ENCODE results near the gene FGF11.

FGF11 gene

DNA sequence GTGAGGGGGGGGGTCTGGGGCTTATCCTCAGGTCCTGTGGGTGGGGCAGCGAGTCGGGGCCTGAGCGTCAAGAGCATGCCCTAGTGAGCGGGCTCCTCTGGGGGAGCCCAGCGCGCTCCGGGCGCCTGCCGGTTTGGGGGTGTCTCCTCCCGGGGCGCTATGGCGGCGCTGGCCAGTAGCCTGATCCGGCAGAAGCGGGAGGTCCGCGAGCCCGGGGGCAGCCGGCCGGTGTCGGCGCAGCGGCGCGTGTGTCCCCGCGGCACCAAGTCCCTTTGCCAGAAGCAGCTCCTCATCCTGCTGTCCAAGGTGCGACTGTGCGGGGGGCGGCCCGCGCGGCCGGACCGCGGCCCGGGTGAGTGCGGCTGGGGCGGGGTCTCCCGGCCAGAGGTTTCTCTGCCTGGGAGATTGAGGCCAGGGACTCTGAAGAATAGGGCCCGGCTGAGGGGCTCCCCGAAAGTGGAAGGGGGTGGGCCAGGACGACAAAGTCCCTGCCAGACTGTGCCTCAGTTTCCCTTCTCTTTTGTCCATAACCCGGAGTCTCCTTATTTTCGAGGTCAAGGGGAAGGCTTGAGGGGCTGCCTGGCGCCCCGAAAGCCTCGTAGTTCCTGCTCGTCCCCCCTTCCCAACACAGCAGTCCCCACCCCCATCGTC, at the start of gene FGF11:
FGF11 (plus strand) TSS at position 51 of the 651 bp plus-strand sequence; CDS start at position 160, 109 bp downstream.
- no peak for DNase-seq

- DNase-seq: no peak
These were observed 49.1 kb upstream of the FGF11 start for GRCh38 chr17:7389924-7390910.

GRCh38 chr17:7391307-7391706, 48.0 kb upstream of the FGF11 start:
- DNase-seq: no peak

DNA sequence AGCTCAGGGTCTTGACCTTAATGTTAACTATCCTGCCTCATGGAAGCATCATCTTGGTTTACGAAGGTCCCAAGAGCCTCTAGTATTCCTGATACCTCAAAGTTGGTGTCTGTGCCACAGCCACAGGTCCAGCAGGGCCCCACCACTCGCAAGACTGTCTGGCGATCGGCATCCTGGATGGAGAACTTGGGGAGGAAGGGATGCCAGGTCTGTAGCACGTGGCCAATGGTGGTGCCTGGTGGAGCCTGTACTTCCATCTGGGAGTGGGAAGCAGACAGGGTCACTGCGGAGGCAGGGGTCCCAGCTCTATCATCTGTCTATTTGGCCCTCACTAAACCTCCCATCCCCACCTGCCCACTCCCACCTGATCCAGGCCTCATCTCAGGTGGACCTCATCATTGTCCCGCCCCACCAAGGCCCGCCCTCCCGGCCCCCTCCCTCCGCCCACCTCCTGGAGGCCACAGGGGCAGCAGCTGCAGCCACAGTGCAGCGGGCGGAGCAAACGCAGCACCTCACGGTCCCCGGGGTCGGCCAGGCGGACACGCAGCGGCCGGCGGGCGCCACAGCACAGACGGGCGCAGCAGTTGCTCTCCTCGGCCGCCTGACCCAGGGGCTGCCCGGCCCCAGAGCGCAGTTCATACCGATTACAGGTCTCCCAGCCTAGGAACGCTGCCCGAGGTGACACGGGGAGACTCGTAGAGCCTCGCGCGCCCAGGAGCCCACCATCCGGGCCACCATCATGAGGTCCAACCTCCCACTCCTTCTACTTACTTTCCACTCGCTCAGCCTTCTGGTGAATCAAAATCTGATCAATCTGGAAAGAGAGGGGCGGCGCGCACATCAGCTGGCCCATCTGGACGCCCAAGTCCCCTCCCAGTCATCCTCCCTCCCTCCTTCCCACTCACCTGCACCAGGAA, 46.4 kb upstream of the FGF11 start:
- DNase-seq: no peak

GRCh38 chr17:7393613-7394451, 45.5 kb upstream of the FGF11 start:
- peak; percentile 45 for DNase-seq

DNA sequence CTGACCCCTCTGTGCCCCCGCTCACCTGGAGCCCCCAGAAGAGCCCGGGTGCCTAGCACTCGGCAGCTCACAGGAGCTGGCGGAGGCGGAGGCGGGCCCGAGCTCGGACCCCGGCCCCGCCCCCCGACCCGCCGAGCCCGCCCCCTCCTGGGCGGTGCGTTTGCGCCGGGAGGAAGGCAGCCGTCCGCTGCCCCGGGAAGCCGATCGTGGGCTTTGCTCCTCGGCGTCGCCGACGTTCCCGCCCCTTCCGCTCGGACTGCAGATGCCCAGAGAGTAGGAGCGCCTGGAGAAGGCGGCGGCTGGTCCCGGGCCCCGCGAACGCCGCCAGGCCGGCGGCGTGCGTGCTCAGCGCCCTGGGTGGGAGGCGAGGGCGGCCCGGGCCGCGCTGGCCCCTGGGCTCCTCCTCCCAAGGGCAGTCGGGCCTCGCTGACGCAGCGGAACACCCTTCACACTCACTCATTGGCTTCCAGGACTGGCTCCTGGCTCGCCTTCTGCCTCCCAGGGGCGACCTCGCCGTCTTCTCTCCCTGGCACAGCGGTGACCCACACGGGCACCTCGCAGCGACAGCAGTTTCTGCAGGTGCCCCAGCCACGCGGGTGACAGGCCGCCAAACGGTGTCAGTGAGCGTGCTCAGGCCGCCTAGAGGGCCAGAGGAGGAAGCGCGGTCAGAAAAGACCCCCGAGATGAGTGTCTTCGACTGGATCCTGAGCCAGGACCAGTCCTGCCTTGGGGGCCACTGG, 44.7 kb upstream of the FGF11 start, which contains the start of gene PLSCR3:
PLSCR3 (minus strand) TSS at position 74 of the 740 bp plus-strand sequence. CDS start 415 bp downstream, outside the sequence.
- peak; percentile 91 for DNase-seq

- DNase-seq: no peak
These were observed 43.2 kb upstream of the FGF11 start for GRCh38 chr17:7396147-7396546.

- no peak for DNase-seq
These were observed 40.7 kb upstream of the FGF11 start for GRCh38 chr17:7398612-7399011.

DNA sequence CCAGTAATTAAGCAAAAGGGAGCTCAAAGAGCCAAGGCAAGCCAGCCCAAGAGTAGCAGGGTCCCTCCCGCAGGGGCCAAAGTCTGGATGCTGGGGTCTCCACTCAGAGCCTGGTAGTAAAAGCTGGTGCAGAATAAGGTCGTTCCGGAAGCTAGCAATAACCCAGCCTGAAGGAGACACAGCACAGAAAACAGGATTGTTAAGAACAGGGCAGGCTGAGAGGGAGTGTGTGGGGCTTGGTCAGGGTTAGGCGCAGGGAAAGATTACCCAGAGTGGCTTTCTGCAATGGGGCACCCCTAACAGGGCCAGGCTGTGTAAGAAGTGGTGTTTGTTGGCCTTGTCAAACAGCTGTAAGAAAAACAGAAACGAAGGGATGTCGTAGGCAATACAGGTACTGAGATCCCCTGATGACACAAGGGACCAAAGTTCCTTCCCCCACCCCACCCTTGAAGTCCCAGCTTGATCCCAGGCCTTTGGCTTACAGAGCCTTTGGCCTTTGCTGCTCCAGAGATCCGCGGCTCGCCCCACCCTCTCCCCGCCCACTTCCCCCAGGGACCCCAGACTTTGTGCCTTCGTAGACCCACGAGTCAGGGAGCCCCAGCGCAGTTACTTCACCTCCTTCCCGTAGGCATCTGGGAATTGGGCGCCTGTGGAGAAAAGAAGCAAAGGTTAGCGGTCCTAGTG, 36.1 kb upstream of the FGF11 start:
- peak; percentile 12 for DNase-seq

DNA sequence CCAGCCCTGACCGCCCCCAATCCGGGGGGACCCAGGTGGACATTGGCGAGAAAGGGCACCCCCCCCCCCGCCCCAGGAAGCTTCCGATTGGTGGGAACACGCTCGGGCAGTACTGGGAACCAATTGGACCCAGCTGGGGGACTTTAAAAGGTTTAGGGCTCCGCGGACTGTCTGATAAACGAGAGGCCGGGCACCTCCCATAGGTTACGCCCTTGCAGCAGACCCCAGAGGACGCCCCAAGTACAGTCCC, 35.7 kb upstream of the FGF11 start:
- DNase-seq: no peak

GRCh38 chr17:7403977-7404736, 35.2 kb upstream of the FGF11 start, which contains the start of gene TMEM256:
TSS of gene TMEM256 (minus strand) at chr17:7404097. CDS start at chr17:7404084, 13 bp downstream.
- DNase-seq: peak; percentile 98

- DNase-seq: no peak
These were observed 34.5 kb upstream of the FGF11 start for GRCh38 chr17:7404737-7405349.

DNA sequence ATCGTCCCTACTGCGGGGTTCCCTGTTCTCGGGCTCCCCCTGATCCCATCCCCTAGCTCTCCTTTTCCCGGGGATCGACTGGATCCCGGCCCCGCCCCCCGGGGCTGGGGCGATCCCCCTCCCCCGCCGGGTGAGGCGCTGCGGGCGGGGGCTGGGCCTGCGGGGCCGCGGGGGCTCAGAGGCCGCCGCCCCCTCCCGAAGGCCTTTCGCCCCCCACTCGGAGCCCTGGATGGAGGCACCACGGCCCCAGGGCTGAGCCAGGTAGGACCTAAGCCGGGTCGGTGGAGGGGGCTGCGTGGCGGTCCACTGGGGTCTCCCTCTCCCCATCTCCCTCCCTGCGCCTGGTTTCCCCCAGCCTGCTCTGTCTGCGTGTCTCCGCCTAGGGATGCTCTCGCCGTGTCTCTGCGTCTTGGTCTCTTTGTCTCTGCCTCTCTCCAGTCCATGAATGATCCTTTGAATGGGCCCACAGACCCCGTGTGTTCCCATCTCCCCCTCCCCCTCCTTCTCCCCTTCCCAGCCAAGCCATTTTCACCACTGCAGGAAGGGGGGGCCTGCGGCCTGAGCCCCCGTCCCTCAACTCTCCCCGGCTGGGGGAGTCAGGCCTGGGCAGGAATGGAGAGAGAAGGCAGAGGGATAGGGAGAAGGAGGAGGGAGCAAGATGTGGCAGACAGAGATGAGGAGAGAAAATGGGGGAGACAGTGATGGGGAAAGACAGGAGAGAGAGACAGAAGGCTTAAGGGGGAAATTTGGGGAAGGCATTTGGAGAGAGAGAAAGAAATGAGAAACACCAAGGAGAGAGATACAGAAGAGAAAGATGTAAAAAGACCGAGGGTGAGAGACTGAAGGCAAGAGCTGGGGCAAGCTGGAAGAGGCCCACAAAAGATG, 33.7 kb upstream of the FGF11 start:
- DNase-seq: no peak

DNA sequence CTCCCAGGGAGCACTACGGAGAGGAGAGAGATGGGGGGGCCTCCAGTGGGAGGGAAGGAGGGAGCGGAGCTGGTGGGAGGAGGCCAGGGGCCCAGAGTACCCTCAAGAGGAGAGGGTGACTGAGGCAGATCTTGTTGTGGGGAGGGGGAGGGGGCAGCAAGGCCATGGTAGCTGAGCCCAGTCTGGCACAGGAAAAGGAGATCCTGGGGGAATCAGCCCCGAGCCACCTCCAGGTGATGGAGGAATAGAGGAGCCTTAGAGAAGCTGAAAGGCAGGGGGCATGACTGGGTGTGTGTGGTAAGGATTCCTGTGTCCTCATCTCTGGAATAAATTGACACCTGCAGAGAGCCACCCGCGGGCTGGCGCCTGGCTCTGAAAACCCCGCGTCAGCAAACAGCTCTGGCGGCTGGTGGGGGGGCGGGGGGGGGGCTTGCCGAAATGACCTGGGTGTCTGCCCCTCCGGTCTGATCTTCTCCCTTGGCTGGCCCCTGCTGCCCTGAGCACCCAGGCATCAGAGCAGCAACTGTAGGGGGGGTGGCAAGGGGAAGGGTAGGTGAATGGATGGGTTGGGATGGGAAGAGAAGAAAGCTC, 33.0 kb upstream of the FGF11 start:
- no peak for DNase-seq

DNA sequence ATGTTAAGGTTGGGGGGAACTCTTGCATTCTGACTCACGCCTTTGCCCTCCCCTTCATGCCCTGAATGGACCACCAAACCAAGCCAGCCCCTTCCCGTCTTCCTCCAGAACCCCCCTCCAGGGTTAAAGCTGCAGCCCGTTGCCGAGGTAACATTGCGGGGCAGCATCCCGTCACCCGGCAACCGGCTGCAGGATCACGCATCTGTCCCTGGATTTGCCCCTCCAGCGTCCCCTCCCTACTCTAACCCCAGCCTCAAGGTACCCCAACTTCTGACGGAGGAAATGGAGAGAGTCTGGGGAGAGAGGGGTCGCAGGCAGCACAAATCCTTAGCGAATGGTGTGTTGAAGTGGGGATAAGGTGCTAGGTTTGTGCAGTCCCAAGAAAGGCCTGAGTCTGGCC, 32.2 kb upstream of the FGF11 start:
- DNase-seq: no peak

DNA sequence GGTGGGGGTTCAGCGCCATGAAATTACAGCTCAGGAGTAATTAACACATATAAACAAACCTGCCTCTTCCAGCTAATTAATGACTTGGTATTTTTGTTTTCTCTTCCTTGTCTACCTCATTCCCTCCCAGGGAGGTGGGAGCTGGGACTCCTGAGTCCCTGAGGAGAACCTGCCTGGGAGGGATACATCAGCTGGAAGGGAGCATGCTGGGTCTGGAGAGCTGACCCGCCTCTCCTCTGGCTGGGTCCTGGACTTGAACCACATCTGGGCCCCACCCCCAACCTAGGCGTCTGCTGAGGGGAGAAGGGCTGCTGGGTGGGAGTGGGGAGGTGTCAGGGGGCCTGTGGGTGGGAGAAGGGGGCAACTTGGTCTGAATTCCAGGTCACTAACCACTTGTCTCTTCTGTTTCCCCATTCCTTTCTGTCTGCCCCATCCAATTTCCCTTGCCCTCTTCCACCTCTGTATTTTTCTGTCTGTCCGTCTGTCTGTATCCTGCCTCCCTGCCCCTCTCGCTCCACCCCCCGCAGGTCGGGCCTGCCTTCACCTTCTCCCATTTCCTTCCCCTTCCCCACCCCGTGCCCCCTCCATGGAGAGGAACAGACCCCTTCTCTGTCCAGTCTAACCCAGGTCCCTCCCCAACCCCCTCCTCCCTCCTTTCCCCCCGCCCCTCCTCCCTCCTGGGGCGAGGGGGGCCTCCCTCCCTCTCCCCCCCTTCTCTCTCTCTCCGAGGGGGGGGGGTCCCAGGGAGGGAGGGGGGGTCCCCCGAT, 31.6 kb upstream of the FGF11 start, which contains the start of gene NLGN2:
NLGN2 (plus strand) TSS at position 361 of the 767 bp plus-strand sequence. CDS start 411 bp downstream, outside the sequence.
- DNase-seq: no peak

DNA sequence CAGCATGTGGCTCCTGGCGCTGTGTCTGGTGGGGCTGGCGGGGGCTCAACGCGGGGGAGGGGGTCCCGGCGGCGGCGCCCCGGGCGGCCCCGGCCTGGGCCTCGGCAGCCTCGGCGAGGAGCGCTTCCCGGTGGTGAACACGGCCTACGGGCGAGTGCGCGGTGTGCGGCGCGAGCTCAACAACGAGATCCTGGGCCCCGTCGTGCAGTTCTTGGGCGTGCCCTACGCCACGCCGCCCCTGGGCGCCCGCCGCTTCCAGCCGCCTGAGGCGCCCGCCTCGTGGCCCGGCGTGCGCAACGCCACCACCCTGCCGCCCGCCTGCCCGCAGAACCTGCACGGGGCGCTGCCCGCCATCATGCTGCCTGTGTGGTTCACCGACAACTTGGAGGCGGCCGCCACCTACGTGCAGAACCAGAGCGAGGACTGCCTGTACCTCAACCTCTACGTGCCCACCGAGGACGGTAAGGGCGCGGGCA, 31.0 kb upstream of the FGF11 start:
- no peak for DNase-seq
